B cell (primary cell): ENCODE data around the gene PAMR1.

Source experiments
- EZH2 ChIP-seq: IDR thresholded peaks from 2 replicates; pipeline ENCODE4 v1.6.1; 2012; ENCODE audit warnings: borderline replicate concordance, low read depth, mild to moderate bottlenecking, moderate library complexity, low read length; ENCODE audit not compliant: insufficient read depth, poor library complexity, severe bottlenecking
- TF ChIP-seq, protein P1 (sequence below): fragments of 200-600 bp; IDR thresholded peaks from one replicate; pipeline ENCODE4 v1.8.0; 2022; ENCODE audit warnings: antibody characterized with exemption, mild to moderate bottlenecking

- TF ChIP-seq, protein P1, sequence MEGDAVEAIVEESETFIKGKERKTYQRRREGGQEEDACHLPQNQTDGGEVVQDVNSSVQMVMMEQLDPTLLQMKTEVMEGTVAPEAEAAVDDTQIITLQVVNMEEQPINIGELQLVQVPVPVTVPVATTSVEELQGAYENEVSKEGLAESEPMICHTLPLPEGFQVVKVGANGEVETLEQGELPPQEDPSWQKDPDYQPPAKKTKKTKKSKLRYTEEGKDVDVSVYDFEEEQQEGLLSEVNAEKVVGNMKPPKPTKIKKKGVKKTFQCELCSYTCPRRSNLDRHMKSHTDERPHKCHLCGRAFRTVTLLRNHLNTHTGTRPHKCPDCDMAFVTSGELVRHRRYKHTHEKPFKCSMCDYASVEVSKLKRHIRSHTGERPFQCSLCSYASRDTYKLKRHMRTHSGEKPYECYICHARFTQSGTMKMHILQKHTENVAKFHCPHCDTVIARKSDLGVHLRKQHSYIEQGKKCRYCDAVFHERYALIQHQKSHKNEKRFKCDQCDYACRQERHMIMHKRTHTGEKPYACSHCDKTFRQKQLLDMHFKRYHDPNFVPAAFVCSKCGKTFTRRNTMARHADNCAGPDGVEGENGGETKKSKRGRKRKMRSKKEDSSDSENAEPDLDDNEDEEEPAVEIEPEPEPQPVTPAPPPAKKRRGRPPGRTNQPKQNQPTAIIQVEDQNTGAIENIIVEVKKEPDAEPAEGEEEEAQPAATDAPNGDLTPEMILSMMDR = no peak
- TF ChIP-seq EZH2 = no peak
Observed at GRCh38 chr11:35466058-35466457, 59.4 kb downstream of the PAMR1 start.
